ENCODE results near the gene SH3TC1.

Gene SH3TC1

GRCh38 chr4:8250637-8251036 is 51.5 kb downstream of the SH3TC1 start:
- no peaks in the 10 kb centered on the region for H3K27me3 ChIP-seq (ENCODE audit: control insufficient read depth, insufficient read depth, low read length)
- H3K9me3 ChIP-seq (ENCODE audit: control insufficient read depth, insufficient read depth, low read depth, low read length): no peaks in the 10 kb centered on the region
- no peak overlapping the region for H3K27ac ChIP-seq (ENCODE audit: low read depth, low read length)
- H3K9ac ChIP-seq (ENCODE audit: low read length): no peak overlapping the region
- no peak overlapping the region for H3K4me3 ChIP-seq (ENCODE audit: low read depth, low read length)
- H3K4me1 ChIP-seq (ENCODE audit: control insufficient read depth, insufficient read depth, low read length): peaks cover 3% of the 10 kb centered on the region; the same call in 1 of the 2 replicates
- H3K36me3 ChIP-seq (ENCODE audit: control insufficient read depth, insufficient read depth, low read length): no peaks in the 10 kb centered on the region

DNA sequence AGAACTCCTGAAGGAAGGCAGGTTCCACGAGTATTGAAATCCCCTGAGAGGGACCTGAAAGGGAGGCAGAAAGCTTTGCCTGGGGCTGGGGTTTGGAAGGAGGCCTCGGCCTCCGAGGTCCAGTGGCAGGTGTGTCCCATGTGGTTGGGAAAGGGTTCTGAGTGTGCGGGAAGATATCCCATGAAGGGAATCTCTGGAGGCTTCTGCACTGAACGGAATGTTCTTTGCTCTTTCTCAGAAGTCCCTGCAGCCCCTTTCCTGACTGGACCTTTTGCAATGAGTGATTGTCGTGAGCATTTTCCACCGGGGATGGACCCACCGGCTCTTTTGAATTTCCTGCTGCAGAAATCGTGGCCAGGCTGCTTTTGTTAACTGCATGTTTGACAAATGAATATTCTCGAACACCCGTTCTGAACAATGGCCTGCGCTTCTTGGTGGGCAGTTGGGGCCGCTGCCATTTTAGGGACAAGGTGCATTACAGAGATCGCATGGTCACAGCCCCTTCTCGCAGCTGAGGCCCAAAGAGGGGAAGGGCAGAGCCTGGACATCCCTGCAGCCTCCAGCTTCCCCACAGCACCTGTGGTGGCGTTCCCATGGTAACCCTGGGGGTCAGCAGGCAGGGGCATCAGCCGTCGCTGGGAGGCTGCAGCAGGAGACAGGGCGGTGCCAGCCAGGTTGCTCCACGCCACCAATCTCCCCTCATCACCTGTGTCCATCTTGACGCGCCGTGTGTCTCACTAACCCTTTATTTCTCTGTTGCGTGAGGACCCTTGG is 52.2 kb downstream of the SH3TC1 start:
- Histone ChIP-seq H3K27me3 (ENCODE audit: control insufficient read depth, insufficient read depth, low read length) (no peaks in the 10 kb centered on the region), H3K36me3 (ENCODE audit: control insufficient read depth, insufficient read depth, low read length) (no peaks in the 10 kb centered on the region), H3K9ac (ENCODE audit: low read length) (no peak overlapping the region), H3K9me3 (ENCODE audit: control insufficient read depth, insufficient read depth, low read depth, low read length) (no peaks in the 10 kb centered on the region), H3K4me1 (ENCODE audit: control insufficient read depth, insufficient read depth, low read length) (peaks cover 3% of the 10 kb centered on the region; the same call in 1 of the 2 replicates), H3K27ac (ENCODE audit: low read depth, low read length) (no peak overlapping the region), H3K4me3 (ENCODE audit: low read depth, low read length) (no peak overlapping the region)

- H3K9ac ChIP-seq (ENCODE audit: low read length): no peak overlapping the region
- H3K4me1 ChIP-seq (ENCODE audit: control insufficient read depth, insufficient read depth, low read length): peaks cover 3% of the 10 kb centered on the region; the same call in 1 of the 2 replicates
- H3K36me3 ChIP-seq (ENCODE audit: control insufficient read depth, insufficient read depth, low read length): no peaks in the 10 kb centered on the region
- no peak overlapping the region for H3K27ac ChIP-seq (ENCODE audit: low read depth, low read length)
- no peak overlapping the region for H3K4me3 ChIP-seq (ENCODE audit: low read depth, low read length)
- no peaks in the 10 kb centered on the region for H3K27me3 ChIP-seq (ENCODE audit: control insufficient read depth, insufficient read depth, low read length)
- H3K9me3 ChIP-seq (ENCODE audit: control insufficient read depth, insufficient read depth, low read depth, low read length): no peaks in the 10 kb centered on the region
These were observed 53.4 kb downstream of the SH3TC1 start for GRCh38 chr4:8252301-8253173.

- H3K27me3 ChIP-seq (ENCODE audit: control insufficient read depth, insufficient read depth, low read length): no peaks in the 10 kb centered on the region
- H3K9me3 ChIP-seq (ENCODE audit: control insufficient read depth, insufficient read depth, low read depth, low read length): no peaks in the 10 kb centered on the region
- no peaks in the 10 kb centered on the region for H3K36me3 ChIP-seq (ENCODE audit: control insufficient read depth, insufficient read depth, low read length)
- H3K27ac ChIP-seq (ENCODE audit: low read depth, low read length): no peak overlapping the region
- no peak overlapping the region for H3K4me3 ChIP-seq (ENCODE audit: low read depth, low read length)
- H3K4me1 ChIP-seq (ENCODE audit: control insufficient read depth, insufficient read depth, low read length): peaks cover 3% of the 10 kb centered on the region; the same call in 1 of the 2 replicates
- H3K9ac ChIP-seq (ENCODE audit: low read length): no peak overlapping the region
These were observed 55.0 kb downstream of the SH3TC1 start for GRCh38 chr4:8254076-8254475.

- peaks cover 13% of the 10 kb centered on the region; the same call in 1 of the 2 replicates for H3K4me1 ChIP-seq (ENCODE audit: control insufficient read depth, insufficient read depth, low read length)
- no peak overlapping the region for H3K27ac ChIP-seq (ENCODE audit: low read depth, low read length)
- H3K27me3 ChIP-seq (ENCODE audit: control insufficient read depth, insufficient read depth, low read length): no peaks in the 10 kb centered on the region
- H3K9me3 ChIP-seq (ENCODE audit: control insufficient read depth, insufficient read depth, low read depth, low read length): no peaks in the 10 kb centered on the region
- no peak overlapping the region for H3K9ac ChIP-seq (ENCODE audit: low read length)
- no peak overlapping the region for H3K4me3 ChIP-seq (ENCODE audit: low read depth, low read length)
- H3K36me3 ChIP-seq (ENCODE audit: control insufficient read depth, insufficient read depth, low read length): no peaks in the 10 kb centered on the region
These were observed 56.8 kb downstream of the SH3TC1 start for GRCh38 chr4:8255698-8256441.

GRCh38 chr4:8257854-8258253 is 58.8 kb downstream of the SH3TC1 start:
- peaks cover 16% of the 10 kb centered on the region; the same call in 1 of the 2 replicates for H3K4me1 ChIP-seq (ENCODE audit: control insufficient read depth, insufficient read depth, low read length)

DNA sequence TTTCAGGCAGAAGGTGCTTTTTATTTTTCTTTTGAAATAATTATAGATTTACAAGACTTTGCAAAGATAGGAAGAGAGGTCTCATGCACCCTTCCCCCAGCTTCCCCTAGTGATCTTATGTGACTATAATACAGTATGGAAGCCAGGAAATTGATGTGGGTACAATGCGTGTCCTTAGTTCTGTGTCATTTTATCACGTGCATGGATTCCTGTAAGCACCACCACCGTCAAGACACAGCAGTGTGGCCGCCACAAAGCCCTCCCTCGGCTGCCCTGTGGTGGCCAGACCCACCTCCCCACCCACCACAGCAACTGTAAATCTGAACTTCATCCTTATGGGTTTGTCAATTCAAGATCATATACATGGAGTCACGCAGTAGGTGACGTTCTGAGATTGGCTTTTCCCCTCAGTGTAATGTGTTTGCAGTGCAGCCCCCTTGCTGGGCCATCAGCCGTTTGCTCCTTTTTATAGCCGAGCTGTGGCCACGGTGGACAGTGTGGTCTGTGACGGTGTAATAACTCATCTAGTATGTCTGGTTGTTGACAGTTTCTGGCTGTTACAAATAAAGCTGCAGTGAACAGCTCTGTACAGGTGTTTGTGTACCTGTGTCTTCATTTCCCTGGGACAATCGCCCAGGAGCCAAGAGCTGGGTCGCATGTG is 59.6 kb downstream of the SH3TC1 start:
- Histone ChIP-seq H3K27ac (ENCODE audit: low read depth, low read length) (no peak overlapping the region), H3K4me3 (ENCODE audit: low read depth, low read length) (no peak overlapping the region), H3K27me3 (ENCODE audit: control insufficient read depth, insufficient read depth, low read length) (peaks cover 5% of the 10 kb centered on the region; the same call in 1 of the 2 replicates), H3K4me1 (ENCODE audit: control insufficient read depth, insufficient read depth, low read length) (peaks cover 14% of the 10 kb centered on the region; the same call in 1 of the 2 replicates), H3K9me3 (ENCODE audit: control insufficient read depth, insufficient read depth, low read depth, low read length) (no peaks in the 10 kb centered on the region), H3K36me3 (ENCODE audit: control insufficient read depth, insufficient read depth, low read length) (no peaks in the 10 kb centered on the region), H3K9ac (ENCODE audit: low read length) (no peak overlapping the region)

More at GRCh38 chr4:8257854-8258253, 58.8 kb downstream of the SH3TC1 start:
- H3K27me3 ChIP-seq (ENCODE audit: control insufficient read depth, insufficient read depth, low read length): no peaks in the 10 kb centered on the region
- no peaks in the 10 kb centered on the region for H3K36me3 ChIP-seq (ENCODE audit: control insufficient read depth, insufficient read depth, low read length)
- H3K27ac ChIP-seq (ENCODE audit: low read depth, low read length): no peak overlapping the region
- H3K4me3 ChIP-seq (ENCODE audit: low read depth, low read length): no peak overlapping the region
- no peaks in the 10 kb centered on the region for H3K9me3 ChIP-seq (ENCODE audit: control insufficient read depth, insufficient read depth, low read depth, low read length)
- H3K9ac ChIP-seq (ENCODE audit: low read length): no peak overlapping the region

DNA sequence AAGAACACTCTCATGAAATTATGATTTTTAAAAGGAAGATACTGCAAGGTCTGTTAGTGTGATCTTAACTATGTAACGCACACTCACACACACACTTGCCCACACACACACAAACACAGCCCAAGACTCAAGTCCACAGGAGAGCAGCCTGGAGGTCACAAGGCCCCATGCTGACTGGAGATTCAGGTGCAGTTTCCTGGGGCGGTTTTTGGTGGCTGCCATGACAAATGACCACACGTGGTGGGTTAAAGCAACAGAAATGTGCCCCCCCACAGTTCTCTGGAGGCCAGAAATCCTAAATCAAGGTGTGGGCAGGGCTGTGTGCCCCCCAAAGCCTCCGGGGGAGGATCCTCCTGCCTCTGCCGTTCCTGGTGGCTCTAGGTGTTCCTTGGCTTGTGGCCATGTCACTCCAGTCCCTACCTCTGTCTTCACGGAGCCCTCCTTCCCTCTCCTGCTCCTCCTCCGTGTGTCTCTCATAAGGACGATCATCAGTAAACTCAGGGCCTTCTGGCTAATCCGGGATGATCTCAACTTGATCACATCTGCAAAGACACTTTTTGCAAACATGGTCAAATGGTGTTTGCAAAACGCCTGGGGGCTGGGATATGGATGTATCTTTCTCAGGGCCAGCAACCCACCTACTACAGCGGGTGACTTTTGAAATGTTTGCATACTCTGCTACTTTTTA is 60.8 kb downstream of the SH3TC1 start:
- H3K9me3 ChIP-seq (ENCODE audit: control insufficient read depth, insufficient read depth, low read depth, low read length): no peaks in the 10 kb centered on the region
- H3K36me3 ChIP-seq (ENCODE audit: control insufficient read depth, insufficient read depth, low read length): no peaks in the 10 kb centered on the region
- peaks cover 7% of the 10 kb centered on the region; the same call in 1 of the 2 replicates for H3K27me3 ChIP-seq (ENCODE audit: control insufficient read depth, insufficient read depth, low read length)
- H3K27ac ChIP-seq (ENCODE audit: low read depth, low read length): no peak overlapping the region
- H3K9ac ChIP-seq (ENCODE audit: low read length): no peak overlapping the region
- no peak overlapping the region for H3K4me3 ChIP-seq (ENCODE audit: low read depth, low read length)
- H3K4me1 ChIP-seq (ENCODE audit: control insufficient read depth, insufficient read depth, low read length): peaks cover 14% of the 10 kb centered on the region; the same call in 1 of the 2 replicates

DNA sequence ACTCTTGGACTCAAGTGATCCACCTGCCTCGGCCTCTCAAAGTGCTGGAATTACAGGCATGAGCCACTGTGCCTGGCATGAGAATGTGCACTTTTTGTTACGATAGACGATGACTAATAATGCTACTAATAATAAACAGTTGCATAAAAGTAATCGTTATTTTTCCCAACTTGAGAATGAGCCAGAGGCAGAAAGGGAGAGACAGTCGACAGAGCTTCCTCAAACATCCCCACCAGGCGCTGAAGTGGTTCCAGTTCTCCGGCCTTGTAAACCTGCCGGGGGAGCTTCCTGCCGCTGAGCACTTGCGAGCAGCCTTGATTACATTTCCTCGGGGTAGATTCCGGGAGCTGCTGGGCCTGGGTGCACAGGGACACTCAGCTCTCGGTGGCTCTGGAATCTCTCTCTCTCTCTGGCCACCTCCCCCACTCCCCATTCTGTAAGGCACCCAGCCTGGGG is 61.6 kb downstream of the SH3TC1 start:
- Histone ChIP-seq H3K9ac (ENCODE audit: low read length) (no peak overlapping the region), H3K36me3 (ENCODE audit: control insufficient read depth, insufficient read depth, low read length) (no peaks in the 10 kb centered on the region), H3K4me1 (ENCODE audit: control insufficient read depth, insufficient read depth, low read length) (peaks cover 14% of the 10 kb centered on the region; the same call in 1 of the 2 replicates), H3K9me3 (ENCODE audit: control insufficient read depth, insufficient read depth, low read depth, low read length) (no peaks in the 10 kb centered on the region), H3K27ac (ENCODE audit: low read depth, low read length) (no peak overlapping the region), H3K4me3 (ENCODE audit: low read depth, low read length) (no peak overlapping the region), H3K27me3 (ENCODE audit: control insufficient read depth, insufficient read depth, low read length) (peaks cover 7% of the 10 kb centered on the region; the same call in 1 of the 2 replicates)

Measured in HUES6 (cell line).